K562 (cell line): ENCODE measurements around the gene ENG. TPM values are rescaled to one million over a fixed set of nuclear protein-coding genes. Genes with fewer than 3 reads are reported as not detected.
A peak's percentile ranks its signal among the peaks of the same experiment; 100 is the strongest.

Experiments
- BRD9 ChIP-seq: fragments of 450-650 bp; IDR thresholded peaks from 2 replicates; pipeline ENCODE4 v1.6.1; 2018; ENCODE audit warnings: low read depth; ENCODE audit not compliant: partially characterized antibody
- CBX8 ChIP-seq: fragments of 200-600 bp; sonication (generic); IDR thresholded peaks from 2 replicates; pipeline ENCODE4 v1.6.1; 2012; ENCODE audit warnings: borderline replicate concordance, mixed run types, low read depth, mild to moderate bottlenecking, moderate library complexity, mixed read lengths, low read length, control low read depth, inconsistent platforms; ENCODE audit not compliant: poor library complexity, severe bottlenecking; ENCODE audit errors: extremely low read depth
- CREBBP ChIP-seq: IDR thresholded peaks from one replicate; pipeline ENCODE4 v1.6.1; 2012; ENCODE audit warnings: low read depth, mild to moderate bottlenecking, control low read depth, inconsistent platforms, low read length
- HDGF ChIP-seq: fragments of 450-650 bp; IDR thresholded peaks from 2 replicates; pipeline ENCODE4 v1.6.1; 2016
- KLF13 ChIP-seq: fragments of 450-650 bp; IDR thresholded peaks from 2 replicates; pipeline ENCODE4 v1.6.1; 2016; ENCODE audit warnings: missing genetic modification characterization, low read depth, mild to moderate bottlenecking, missing compliant biosample characterization, moderate library complexity, borderline replicate concordance
- NR1H2 ChIP-seq: sonication (generic); formaldehyde crosslinking; IDR thresholded peaks from 2 replicates; pipeline ENCODE4 v1.4.0; 2020; ENCODE audit warnings: mild to moderate bottlenecking, missing genetic modification reagents
- POLR2AphosphoS5 ChIP-seq: IDR thresholded peaks from 2 replicates; pipeline ENCODE4 v1.6.1; 2011; ENCODE audit warnings: mild to moderate bottlenecking, low read depth, low read length, moderate library complexity; ENCODE audit not compliant: control insufficient read depth, insufficient read depth
- POLR2G ChIP-seq: fragments of 200-400 bp; formaldehyde crosslinking; IDR thresholded peaks from 2 replicates; pipeline ENCODE4 v1.6.1; 2017; ENCODE audit warnings: low read depth, mild to moderate bottlenecking, antibody characterized with exemption, low read length, moderate library complexity
- RFX7 ChIP-seq: fragments of 250-450 bp; sonication (Bioruptor Pico); IDR thresholded peaks from 2 replicates; pipeline ENCODE4 v1.5.1; 2021; ENCODE audit warnings: mild to moderate bottlenecking
- SMAD4 ChIP-seq: fragments of 250-450 bp; sonication (Bioruptor Pico); conservative IDR thresholded peaks from 2 replicates; pipeline ENCODE4 v1.8.0; 2021; ENCODE audit warnings: inconsistent platforms, mild to moderate bottlenecking, moderate library complexity
- SRF ChIP-seq, 2 experiments: fragments of 250-450, 450-650 bp in 1 of 2; sonication (Bioruptor Pico) in 1 of 2; sonication (generic) in 1 of 2; formaldehyde crosslinking; IDR thresholded peaks; 2 replicates each; pipeline versions ENCODE4 v1.5.0 to v1.5.1; 2020 to 2022; ENCODE audit warnings: mild to moderate bottlenecking in 1 of 2, missing genetic modification reagents in 1 of 2
- ZNF124 ChIP-seq: sonication (generic); formaldehyde crosslinking; IDR thresholded peaks from 2 replicates; pipeline ENCODE4 v1.8.1; 2022; ENCODE audit warnings: missing genetic modification reagents
- polyA plus RNA-seq, 8 experiments: library from polyadenylated mRNA; depleted of rRNA in 4 of 8; stranded (reverse) in 5 of 8; unstranded in 3 of 8; fragments of >200 nt; fragmentation: Nextera tagmentation in 2 of 8; fragmentation: Illumina TruSeq in 1 of 8; extraction: Ambion mirVana in 2 of 8; extraction: Trizol in 1 of 8; gene quantifications; 2 replicates each; pipeline versions ENCODE4 v1.2.1 to v1.2.3, GENCODE V29; 2011 to 2014; ENCODE audit warnings: inconsistent platforms in 1 of 8, missing spikeins in 1 of 8
- total RNA-seq, 7 experiments: library from RNA; depleted of rRNA in 6 of 7; stranded (reverse); fragments of >200 nt in 6 of 7; fragmentation: Illumina TruSeq in 2 of 7; extraction: Trizol in 2 of 7; gene quantifications; 2 replicates each; pipeline versions ENCODE4 v1.2.1 to v1.2.3, GENCODE V29; 2011 to 2021; ENCODE audit warnings: low replicate concordance in 1 of 7
- TF ChIP-seq, protein P1 (sequence below): sonication (generic); formaldehyde crosslinking; IDR thresholded peaks from 2 replicates; pipeline ENCODE4 v1.8.0; 2022; ENCODE audit warnings: mild to moderate bottlenecking, missing genetic modification reagents
- TF ChIP-seq, protein P2 (sequence below): fragments of 200-800 bp; sonication (Bioruptor generic); IDR thresholded peaks from 2 replicates; pipeline ENCODE4 v1.6.1; 2016; ENCODE audit warnings: missing genetic modification characterization, missing compliant biosample characterization
- TF ChIP-seq, protein P3 (sequence below), 2 experiments: fragments of 450-650 bp in 1 of 2; IDR thresholded peaks; 2 replicates each; pipeline ENCODE4 v1.6.1; 2011 to 2017; ENCODE audit warnings: low read depth in 2 of 2, antibody characterized with exemption in 1 of 2, borderline replicate concordance in 1 of 2, low read length in 1 of 2, mild to moderate bottlenecking in 1 of 2, mixed read lengths in 1 of 2; ENCODE audit not compliant: control insufficient read depth in 1 of 2

Gene ENG
- total and polyA plus RNA-seq, 9 of the 15 experiments (the other 6 are each of a cell fraction or from before 2014, with no cell fraction given) = 0.04 to 0.40 (median 0.14) TPM; not detected in 1

DNA sequence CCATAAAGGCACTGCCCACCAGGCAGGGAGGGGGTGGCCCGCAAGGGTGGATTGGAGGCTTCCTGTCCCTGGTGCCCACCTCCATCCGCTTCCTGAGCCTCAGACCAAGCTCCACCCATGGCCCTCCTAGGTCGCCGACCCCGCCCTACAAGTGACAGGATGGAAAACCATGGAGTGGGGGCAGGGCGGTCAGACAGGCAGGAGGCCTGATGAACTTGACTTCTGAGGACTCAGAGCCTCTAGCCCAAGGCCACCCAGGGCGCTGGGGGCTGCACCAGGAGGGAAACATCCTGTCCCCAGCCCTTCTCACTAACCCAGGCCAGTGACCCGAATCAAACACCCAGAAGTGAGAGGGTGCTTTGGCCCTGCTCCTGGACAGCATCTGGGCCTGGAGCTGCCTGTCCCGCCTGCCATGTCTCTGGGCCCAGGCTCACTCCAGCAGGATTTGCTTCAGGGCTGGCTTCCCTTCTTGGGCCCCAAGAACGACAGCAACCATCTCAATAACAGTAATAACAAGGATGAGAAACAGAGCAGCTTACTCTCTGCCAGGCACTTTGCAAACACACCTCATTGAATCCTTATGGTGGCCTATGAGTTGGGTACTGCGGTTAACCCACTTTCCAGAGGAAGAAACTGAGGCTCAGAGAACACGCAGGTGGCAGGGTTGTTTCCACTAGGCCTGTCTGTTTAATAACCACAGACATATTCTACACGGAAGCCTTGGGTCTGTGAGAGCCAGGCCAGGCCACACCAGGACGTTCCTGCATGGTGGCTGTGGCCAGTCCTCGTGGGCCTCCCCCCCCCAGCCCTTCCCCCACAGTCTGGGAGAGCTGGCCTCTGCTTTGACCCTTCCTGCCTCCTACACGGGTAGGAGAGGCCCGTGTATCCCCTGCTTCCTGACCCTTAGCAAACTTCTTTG is 49.4 kb upstream of the ENG start (continued):
- no peak for TF ChIP-seq CREBBP
- TF ChIP-seq HDGF = 0 out of 2 replicates have a peak, but pooled peaks have one; percentile 58
- TF ChIP-seq, protein P1, sequence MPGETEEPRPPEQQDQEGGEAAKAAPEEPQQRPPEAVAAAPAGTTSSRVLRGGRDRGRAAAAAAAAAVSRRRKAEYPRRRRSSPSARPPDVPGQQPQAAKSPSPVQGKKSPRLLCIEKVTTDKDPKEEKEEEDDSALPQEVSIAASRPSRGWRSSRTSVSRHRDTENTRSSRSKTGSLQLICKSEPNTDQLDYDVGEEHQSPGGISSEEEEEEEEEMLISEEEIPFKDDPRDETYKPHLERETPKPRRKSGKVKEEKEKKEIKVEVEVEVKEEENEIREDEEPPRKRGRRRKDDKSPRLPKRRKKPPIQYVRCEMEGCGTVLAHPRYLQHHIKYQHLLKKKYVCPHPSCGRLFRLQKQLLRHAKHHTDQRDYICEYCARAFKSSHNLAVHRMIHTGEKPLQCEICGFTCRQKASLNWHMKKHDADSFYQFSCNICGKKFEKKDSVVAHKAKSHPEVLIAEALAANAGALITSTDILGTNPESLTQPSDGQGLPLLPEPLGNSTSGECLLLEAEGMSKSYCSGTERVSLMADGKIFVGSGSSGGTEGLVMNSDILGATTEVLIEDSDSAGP (CRISPR knock-in tag) = no peak
- no peak for TF ChIP-seq ZNF124 (CRISPR knock-in tag)
- TF ChIP-seq SRF (CRISPR knock-in tag; IDR thresholded peaks at IDR 0.05) = peak in 1 of 2 experiments; percentile 60; a peak in 1 of 4 replicates
- no peak for TF ChIP-seq NR1H2 (CRISPR knock-in tag)
- TF ChIP-seq SMAD4 (CRISPR knock-in tag) = peak; percentile 24; the same call in 1 of the 2 replicates
- TF ChIP-seq KLF13 (tag) = no peak
- no peak for TF ChIP-seq RFX7
- no peak for TF ChIP-seq CBX8
- TF ChIP-seq, protein P2, sequence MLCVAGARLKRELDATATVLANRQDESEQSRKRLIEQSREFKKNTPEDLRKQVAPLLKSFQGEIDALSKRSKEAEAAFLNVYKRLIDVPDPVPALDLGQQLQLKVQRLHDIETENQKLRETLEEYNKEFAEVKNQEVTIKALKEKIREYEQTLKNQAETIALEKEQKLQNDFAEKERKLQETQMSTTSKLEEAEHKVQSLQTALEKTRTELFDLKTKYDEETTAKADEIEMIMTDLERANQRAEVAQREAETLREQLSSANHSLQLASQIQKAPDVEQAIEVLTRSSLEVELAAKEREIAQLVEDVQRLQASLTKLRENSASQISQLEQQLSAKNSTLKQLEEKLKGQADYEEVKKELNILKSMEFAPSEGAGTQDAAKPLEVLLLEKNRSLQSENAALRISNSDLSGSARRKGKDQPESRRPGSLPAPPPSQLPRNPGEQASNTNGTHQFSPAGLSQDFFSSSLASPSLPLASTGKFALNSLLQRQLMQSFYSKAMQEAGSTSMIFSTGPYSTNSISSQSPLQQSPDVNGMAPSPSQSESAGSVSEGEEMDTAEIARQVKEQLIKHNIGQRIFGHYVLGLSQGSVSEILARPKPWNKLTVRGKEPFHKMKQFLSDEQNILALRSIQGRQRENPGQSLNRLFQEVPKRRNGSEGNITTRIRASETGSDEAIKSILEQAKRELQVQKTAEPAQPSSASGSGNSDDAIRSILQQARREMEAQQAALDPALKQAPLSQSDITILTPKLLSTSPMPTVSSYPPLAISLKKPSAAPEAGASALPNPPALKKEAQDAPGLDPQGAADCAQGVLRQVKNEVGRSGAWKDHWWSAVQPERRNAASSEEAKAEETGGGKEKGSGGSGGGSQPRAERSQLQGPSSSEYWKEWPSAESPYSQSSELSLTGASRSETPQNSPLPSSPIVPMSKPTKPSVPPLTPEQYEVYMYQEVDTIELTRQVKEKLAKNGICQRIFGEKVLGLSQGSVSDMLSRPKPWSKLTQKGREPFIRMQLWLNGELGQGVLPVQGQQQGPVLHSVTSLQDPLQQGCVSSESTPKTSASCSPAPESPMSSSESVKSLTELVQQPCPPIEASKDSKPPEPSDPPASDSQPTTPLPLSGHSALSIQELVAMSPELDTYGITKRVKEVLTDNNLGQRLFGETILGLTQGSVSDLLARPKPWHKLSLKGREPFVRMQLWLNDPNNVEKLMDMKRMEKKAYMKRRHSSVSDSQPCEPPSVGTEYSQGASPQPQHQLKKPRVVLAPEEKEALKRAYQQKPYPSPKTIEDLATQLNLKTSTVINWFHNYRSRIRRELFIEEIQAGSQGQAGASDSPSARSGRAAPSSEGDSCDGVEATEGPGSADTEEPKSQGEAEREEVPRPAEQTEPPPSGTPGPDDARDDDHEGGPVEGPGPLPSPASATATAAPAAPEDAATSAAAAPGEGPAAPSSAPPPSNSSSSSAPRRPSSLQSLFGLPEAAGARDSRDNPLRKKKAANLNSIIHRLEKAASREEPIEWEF (CRISPR knock-in tag) = no peak
- peak; percentile 38; the same call in 1 of the 2 replicates for TF ChIP-seq POLR2AphosphoS5
- no peak for TF ChIP-seq BRD9
- TF ChIP-seq, protein P3, sequence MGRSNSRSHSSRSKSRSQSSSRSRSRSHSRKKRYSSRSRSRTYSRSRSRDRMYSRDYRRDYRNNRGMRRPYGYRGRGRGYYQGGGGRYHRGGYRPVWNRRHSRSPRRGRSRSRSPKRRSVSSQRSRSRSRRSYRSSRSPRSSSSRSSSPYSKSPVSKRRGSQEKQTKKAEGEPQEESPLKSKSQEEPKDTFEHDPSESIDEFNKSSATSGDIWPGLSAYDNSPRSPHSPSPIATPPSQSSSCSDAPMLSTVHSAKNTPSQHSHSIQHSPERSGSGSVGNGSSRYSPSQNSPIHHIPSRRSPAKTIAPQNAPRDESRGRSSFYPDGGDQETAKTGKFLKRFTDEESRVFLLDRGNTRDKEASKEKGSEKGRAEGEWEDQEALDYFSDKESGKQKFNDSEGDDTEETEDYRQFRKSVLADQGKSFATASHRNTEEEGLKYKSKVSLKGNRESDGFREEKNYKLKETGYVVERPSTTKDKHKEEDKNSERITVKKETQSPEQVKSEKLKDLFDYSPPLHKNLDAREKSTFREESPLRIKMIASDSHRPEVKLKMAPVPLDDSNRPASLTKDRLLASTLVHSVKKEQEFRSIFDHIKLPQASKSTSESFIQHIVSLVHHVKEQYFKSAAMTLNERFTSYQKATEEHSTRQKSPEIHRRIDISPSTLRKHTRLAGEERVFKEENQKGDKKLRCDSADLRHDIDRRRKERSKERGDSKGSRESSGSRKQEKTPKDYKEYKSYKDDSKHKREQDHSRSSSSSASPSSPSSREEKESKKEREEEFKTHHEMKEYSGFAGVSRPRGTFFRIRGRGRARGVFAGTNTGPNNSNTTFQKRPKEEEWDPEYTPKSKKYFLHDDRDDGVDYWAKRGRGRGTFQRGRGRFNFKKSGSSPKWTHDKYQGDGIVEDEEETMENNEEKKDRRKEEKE (IDR thresholded peaks at IDR 0.05; ENCODE audit: borderline replicate concordance in 1 of 2, control insufficient read depth in 1 of 2, low read depth in 2 of 2, low read length in 1 of 2) = no peak
- peak; percentile 68 for TF ChIP-seq POLR2G
